H1 (cell line): ENCODE results near the gene BNC2. TPM values are rescaled to one million over a fixed set of nuclear protein-coding genes. Genes with fewer than 3 reads are reported as not detected.

Source experiments
- ASH2L ChIP-seq: fragments of 200-600, 300-600 bp; sonication (generic); IDR thresholded peaks from one replicate; pipeline ENCODE4 v1.7.1; 2017; ENCODE audit warnings: low read length
- BACH1 ChIP-seq: IDR thresholded peaks from 2 replicates; pipeline ENCODE4 v1.6.1; 2012; ENCODE audit warnings: low read length, improper control_type of control experiment
- CHD1 ChIP-seq: IDR thresholded peaks from 2 replicates; pipeline ENCODE4 v1.6.1; 2012; ENCODE audit warnings: low read depth, low read length, improper control_type of control experiment
- FOSL1 ChIP-seq: IDR thresholded peaks from 2 replicates; pipeline ENCODE4 v1.6.1; 2011; ENCODE audit warnings: mild to moderate bottlenecking, low read depth, low read length, moderate library complexity; ENCODE audit not compliant: insufficient read depth
- SUZ12 ChIP-seq: fragments of 200-600 bp; sonication (generic); IDR thresholded peaks from 2 replicates; pipeline ENCODE4 v1.6.1; 2012; ENCODE audit warnings: mild to moderate bottlenecking, inconsistent platforms, low read length, moderate library complexity, mixed read lengths
- polyA plus RNA-seq, 7 experiments: library from polyadenylated mRNA; depleted of rRNA in 3 of 7; stranded (reverse) in 5 of 7; unstranded in 2 of 7; fragments of >200 nt in 5 of 7; fragments of 200-250 nt in 2 of 7; gene quantifications; 1 replicate in 5 of 7; 2 replicates in 1 of 7; 4 replicates in 1 of 7; pipeline versions ENCODE4 v1.2.1 to v1.2.3, GENCODE V29; 2011 to 2013; ENCODE audit warnings: missing spikeins in 2 of 7, mixed read lengths in 2 of 7
- total RNA-seq: library from RNA; stranded (reverse); fragmentation: NEBNext Ultra II Directional; extraction: Animal tissue kit (Norgen Biotek cat#: 25700); gene quantifications from 2 replicates; pipeline ENCODE4 v1.2.1, GENCODE V29; 2021
- TF ChIP-seq, protein P1 (sequence below): fragments of 300-600 bp; sonication (generic); IDR thresholded peaks from 2 replicates; pipeline ENCODE4 v1.7.1; 2012; ENCODE audit warnings: low read length, moderate library complexity, mild to moderate bottlenecking, inconsistent platforms; ENCODE audit not compliant: insufficient replicate concordance
- TF ChIP-seq, protein P2 (sequence below): IDR thresholded peaks from 2 replicates; pipeline ENCODE4 v1.6.1; 2012; ENCODE audit warnings: inconsistent platforms

Gene BNC2
- total and polyA plus RNA-seq, 2 of the 8 experiments (the other 6 are each of a cell fraction or from before 2014, with no cell fraction given): 16.0 to 26.8 TPM

DNA sequence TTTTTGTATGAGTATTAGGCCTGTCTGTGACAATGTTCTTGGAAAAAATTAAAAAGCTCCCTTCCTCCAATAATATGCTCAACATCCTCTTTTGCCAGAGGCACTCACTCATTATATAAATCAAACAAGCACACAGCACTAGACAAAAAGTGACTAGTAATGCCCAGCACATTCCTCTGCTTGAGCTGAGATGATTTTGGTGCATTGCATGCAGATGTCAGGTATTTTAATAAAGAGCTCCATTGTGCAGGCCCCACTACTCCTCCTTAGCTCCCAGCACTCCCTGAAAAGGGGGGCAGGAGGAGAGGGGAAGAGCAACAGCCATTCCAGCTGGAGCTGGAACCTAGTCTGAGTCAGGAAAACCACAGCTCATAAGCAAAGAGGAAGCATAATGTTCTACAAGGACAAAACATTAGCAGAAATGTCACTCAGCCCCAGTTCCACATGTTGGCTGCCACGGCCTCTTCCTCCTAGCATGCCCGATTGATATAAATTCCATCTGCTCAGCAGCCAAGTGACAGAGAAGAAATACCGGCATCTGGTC is 348.5 kb downstream of the BNC2 start (continued):
- TF ChIP-seq, protein P1, sequence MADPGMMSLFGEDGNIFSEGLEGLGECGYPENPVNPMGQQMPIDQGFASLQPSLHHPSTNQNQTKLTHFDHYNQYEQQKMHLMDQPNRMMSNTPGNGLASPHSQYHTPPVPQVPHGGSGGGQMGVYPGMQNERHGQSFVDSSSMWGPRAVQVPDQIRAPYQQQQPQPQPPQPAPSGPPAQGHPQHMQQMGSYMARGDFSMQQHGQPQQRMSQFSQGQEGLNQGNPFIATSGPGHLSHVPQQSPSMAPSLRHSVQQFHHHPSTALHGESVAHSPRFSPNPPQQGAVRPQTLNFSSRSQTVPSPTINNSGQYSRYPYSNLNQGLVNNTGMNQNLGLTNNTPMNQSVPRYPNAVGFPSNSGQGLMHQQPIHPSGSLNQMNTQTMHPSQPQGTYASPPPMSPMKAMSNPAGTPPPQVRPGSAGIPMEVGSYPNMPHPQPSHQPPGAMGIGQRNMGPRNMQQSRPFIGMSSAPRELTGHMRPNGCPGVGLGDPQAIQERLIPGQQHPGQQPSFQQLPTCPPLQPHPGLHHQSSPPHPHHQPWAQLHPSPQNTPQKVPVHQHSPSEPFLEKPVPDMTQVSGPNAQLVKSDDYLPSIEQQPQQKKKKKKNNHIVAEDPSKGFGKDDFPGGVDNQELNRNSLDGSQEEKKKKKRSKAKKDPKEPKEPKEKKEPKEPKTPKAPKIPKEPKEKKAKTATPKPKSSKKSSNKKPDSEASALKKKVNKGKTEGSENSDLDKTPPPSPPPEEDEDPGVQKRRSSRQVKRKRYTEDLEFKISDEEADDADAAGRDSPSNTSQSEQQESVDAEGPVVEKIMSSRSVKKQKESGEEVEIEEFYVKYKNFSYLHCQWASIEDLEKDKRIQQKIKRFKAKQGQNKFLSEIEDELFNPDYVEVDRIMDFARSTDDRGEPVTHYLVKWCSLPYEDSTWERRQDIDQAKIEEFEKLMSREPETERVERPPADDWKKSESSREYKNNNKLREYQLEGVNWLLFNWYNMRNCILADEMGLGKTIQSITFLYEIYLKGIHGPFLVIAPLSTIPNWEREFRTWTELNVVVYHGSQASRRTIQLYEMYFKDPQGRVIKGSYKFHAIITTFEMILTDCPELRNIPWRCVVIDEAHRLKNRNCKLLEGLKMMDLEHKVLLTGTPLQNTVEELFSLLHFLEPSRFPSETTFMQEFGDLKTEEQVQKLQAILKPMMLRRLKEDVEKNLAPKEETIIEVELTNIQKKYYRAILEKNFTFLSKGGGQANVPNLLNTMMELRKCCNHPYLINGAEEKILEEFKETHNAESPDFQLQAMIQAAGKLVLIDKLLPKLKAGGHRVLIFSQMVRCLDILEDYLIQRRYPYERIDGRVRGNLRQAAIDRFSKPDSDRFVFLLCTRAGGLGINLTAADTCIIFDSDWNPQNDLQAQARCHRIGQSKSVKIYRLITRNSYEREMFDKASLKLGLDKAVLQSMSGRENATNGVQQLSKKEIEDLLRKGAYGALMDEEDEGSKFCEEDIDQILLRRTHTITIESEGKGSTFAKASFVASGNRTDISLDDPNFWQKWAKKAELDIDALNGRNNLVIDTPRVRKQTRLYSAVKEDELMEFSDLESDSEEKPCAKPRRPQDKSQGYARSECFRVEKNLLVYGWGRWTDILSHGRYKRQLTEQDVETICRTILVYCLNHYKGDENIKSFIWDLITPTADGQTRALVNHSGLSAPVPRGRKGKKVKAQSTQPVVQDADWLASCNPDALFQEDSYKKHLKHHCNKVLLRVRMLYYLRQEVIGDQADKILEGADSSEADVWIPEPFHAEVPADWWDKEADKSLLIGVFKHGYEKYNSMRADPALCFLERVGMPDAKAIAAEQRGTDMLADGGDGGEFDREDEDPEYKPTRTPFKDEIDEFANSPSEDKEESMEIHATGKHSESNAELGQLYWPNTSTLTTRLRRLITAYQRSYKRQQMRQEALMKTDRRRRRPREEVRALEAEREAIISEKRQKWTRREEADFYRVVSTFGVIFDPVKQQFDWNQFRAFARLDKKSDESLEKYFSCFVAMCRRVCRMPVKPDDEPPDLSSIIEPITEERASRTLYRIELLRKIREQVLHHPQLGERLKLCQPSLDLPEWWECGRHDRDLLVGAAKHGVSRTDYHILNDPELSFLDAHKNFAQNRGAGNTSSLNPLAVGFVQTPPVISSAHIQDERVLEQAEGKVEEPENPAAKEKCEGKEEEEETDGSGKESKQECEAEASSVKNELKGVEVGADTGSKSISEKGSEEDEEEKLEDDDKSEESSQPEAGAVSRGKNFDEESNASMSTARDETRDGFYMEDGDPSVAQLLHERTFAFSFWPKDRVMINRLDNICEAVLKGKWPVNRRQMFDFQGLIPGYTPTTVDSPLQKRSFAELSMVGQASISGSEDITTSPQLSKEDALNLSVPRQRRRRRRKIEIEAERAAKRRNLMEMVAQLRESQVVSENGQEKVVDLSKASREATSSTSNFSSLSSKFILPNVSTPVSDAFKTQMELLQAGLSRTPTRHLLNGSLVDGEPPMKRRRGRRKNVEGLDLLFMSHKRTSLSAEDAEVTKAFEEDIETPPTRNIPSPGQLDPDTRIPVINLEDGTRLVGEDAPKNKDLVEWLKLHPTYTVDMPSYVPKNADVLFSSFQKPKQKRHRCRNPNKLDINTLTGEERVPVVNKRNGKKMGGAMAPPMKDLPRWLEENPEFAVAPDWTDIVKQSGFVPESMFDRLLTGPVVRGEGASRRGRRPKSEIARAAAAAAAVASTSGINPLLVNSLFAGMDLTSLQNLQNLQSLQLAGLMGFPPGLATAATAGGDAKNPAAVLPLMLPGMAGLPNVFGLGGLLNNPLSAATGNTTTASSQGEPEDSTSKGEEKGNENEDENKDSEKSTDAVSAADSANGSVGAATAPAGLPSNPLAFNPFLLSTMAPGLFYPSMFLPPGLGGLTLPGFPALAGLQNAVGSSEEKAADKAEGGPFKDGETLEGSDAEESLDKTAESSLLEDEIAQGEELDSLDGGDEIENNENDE: no peak
- no peak for TF ChIP-seq SUZ12
- TF ChIP-seq, protein P2, sequence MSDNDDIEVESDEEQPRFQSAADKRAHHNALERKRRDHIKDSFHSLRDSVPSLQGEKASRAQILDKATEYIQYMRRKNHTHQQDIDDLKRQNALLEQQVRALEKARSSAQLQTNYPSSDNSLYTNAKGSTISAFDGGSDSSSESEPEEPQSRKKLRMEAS: no peak
- TF ChIP-seq CHD1: no peak
- no peak for TF ChIP-seq FOSL1
- no peak for TF ChIP-seq BACH1
- no peak for TF ChIP-seq ASH2L
